Kidney (tissue), 14 donors: Measurements from ENCODE around the gene ASTN2. TPM values are rescaled to one million over a fixed set of nuclear protein-coding genes. Genes with fewer than 3 reads are reported as not detected.

ENCODE experiments used
- DNase-seq, 5 donors: peaks; one replicate each; pipeline ENCODE4 v3.0.0-alpha.2; 2013 to 2020
- FAIRE-seq: peaks from 2 replicates; lab custom pipeline; 2012; peaks lifted over from hg19 to GRCh38; lab: Jason Lieb, UNC
- H3K27ac ChIP-seq, 2 donors: one replicate each; pipeline ENCODE4 v1.7.0; 2013; ENCODE audit warnings: low read depth in 2 of 2, low read length in 2 of 2, inconsistent platforms in 1 of 2
- H3K27me3 ChIP-seq: one replicate; pipeline ENCODE4 v1.7.1; 2013; ENCODE audit warnings: low read length, inconsistent platforms; ENCODE audit not compliant: control insufficient read depth, insufficient read depth
- H3K36me3 ChIP-seq, 3 donors: one replicate each; pipeline versions ENCODE4 v1.7.0 to v1.7.1; 2013; ENCODE audit warnings: low read length in 3 of 3, control low read depth in 1 of 3, inconsistent platforms in 1 of 3; ENCODE audit not compliant: insufficient read depth in 3 of 3, control insufficient read depth in 2 of 3
- H3K4me1 ChIP-seq, 3 donors: one replicate each; pipeline versions ENCODE4 v1.7.0 to v1.7.1; 2013; ENCODE audit warnings: low read length in 3 of 3, inconsistent platforms in 1 of 3, low read depth in 1 of 3; ENCODE audit not compliant: control insufficient read depth in 2 of 3, insufficient read depth in 2 of 3
- H3K4me3 ChIP-seq, 3 donors: one replicate each; pipeline versions ENCODE4 v1.7.0 to v1.8.1; 2013; ENCODE audit warnings: low read length in 3 of 3, control low read depth in 1 of 3, inconsistent platforms in 1 of 3
- H3K9ac ChIP-seq, 3 donors: one replicate each; pipeline versions ENCODE4 v1.7.0 to v1.7.1; 2013; ENCODE audit warnings: low read length in 3 of 3, control low read depth in 1 of 3, inconsistent platforms in 1 of 3
- H3K9me3 ChIP-seq, 3 donors: one replicate each; pipeline versions ENCODE4 v1.7.0 to v1.7.1; 2013; ENCODE audit warnings: low read length in 3 of 3, control low read depth in 1 of 3, inconsistent platforms in 1 of 3; ENCODE audit not compliant: control insufficient read depth in 2 of 3, insufficient read depth in 1 of 3
- CTCF ChIP-seq: IDR thresholded peaks from 3 replicates; pipeline ENCODE4 v1.5.1; 2012; ENCODE audit warnings: mild to moderate bottlenecking, moderate library complexity, borderline replicate concordance; ENCODE audit not compliant: insufficient read depth; ENCODE audit errors: extremely low read depth
- intact Hi-C: fragments of 100-400 bp; cut with DNase I; formaldehyde crosslinking; loops from one replicate; pipeline ENCODE4 v1.11.1; 2022
- polyA plus RNA-seq: library from polyadenylated mRNA; stranded (reverse); fragments of 350-450 nt; fragmentation: Illumina TruSeq; extraction: RNeasy Lipid Tissue Mini Kit (QIAGEN cat#74804); gene quantifications from one replicate; pipeline ENCODE4 v1.2.3, GENCODE V29; 2014; ENCODE audit warnings: low read depth, low replicate concordance; ENCODE audit not compliant: insufficient read depth
- total RNA-seq: library from RNA; stranded (reverse); fragmentation: NEBNext Ultra II Directional; extraction: Animal tissue kit (Norgen Biotek cat#: 25700); gene quantifications from one replicate; pipeline ENCODE4 v1.2.1, GENCODE V29; 2021
- donor health status: control.
- donor health status: control.
- donor health status: control.
- donor health status: control.
- donor health status: control.
- donor health status: DM: yes; HTN: yes; CAD: no.
- donor health status: Normal renal cell carcinoma (clear cell type).

ASTN2 gene
- total and polyA plus RNA-seq, 2 donors from 2014 or later = 7.6 to 11.5 TPM

- Histone ChIP-seq H3K36me3 (peaks cover 0 to 2% (median 0%) of the 10 kb centered on the region in 3 donors), H3K27ac (no peak overlapping the region), H3K4me3 (no peak overlapping the region), H3K27me3 (no peaks in the 10 kb centered on the region), H3K4me1 (no peaks in the 10 kb centered on the region), H3K9me3 (no peaks in the 10 kb centered on the region), H3K9ac (no peak overlapping the region)
- intact Hi-C loops = no loop called here
- TF ChIP-seq CTCF = no peak
- peak in 1 of 5 donors; percentile 13 for DNase-seq
- no peak for FAIRE-seq
Measured at GRCh38 chr9:116411506-116411905, 1003.4 kb downstream of the ASTN2 start.

GRCh38 chr9:116409638-116410037, 1005.2 kb downstream of the ASTN2 start:
- no peaks in the 10 kb centered on the region for H3K4me1 ChIP-seq
- no peaks in the 10 kb centered on the region for H3K36me3 ChIP-seq
- no peak overlapping the region for H3K4me3 ChIP-seq
- intact Hi-C loops = no loop called here
- H3K9me3 ChIP-seq = no peaks in the 10 kb centered on the region
- no peaks in the 10 kb centered on the region for H3K27me3 ChIP-seq
- H3K27ac ChIP-seq = no peak overlapping the region
- FAIRE-seq (no peak), DNase-seq (no peak)
- H3K9ac ChIP-seq = no peak overlapping the region
- TF ChIP-seq CTCF = no peak

- no peak for DNase-seq
- Histone ChIP-seq H3K4me1 (no peaks in the 10 kb centered on the region), H3K4me3 (no peak overlapping the region), H3K36me3 (no peaks in the 10 kb centered on the region), H3K9me3 (no peaks in the 10 kb centered on the region), H3K9ac (no peak overlapping the region), H3K27ac (no peak overlapping the region), H3K27me3 (no peaks in the 10 kb centered on the region)
- TF ChIP-seq CTCF = no peak
- intact Hi-C loops = no loop called here
- no peak for FAIRE-seq
Measured at GRCh38 chr9:116409129-116409528, 1005.7 kb downstream of the ASTN2 start.

GRCh38 chr9:116406469-116406868, 1008.4 kb downstream of the ASTN2 start:
- H3K4me3 ChIP-seq = no peak overlapping the region
- no peak overlapping the region for H3K27ac ChIP-seq
- no peak for DNase-seq
- TF ChIP-seq CTCF = no peak
- no peaks in the 10 kb centered on the region for H3K36me3 ChIP-seq
- H3K9ac ChIP-seq = no peak overlapping the region
- H3K27me3 ChIP-seq = no peaks in the 10 kb centered on the region
- intact Hi-C loops = no loop called here
- H3K4me1 ChIP-seq = no peaks in the 10 kb centered on the region
- H3K9me3 ChIP-seq = no peaks in the 10 kb centered on the region
- no peak for FAIRE-seq
